Kidney epithelial cell (primary cell): ENCODE data around the gene KRTDAP. TPM values are rescaled to one million over a fixed set of nuclear protein-coding genes. Genes with fewer than 3 reads are reported as not detected.

Source experiments
- DNase-seq: peaks from one replicate; pipeline ENCODE4 v3.0.0-alpha.2; 2010; ENCODE audit warnings: low read depth
- H3K27me3 ChIP-seq: 2 replicates; pipeline ENCODE4 v1.6.0; 2011; ENCODE audit warnings: low read length; ENCODE audit not compliant: control insufficient read depth, insufficient read depth
- H3K36me3 ChIP-seq: 2 replicates; pipeline ENCODE4 v1.5.1; 2011; ENCODE audit warnings: low read length; ENCODE audit not compliant: control insufficient read depth, insufficient read depth
- H3K4me3 ChIP-seq: 2 replicates; pipeline ENCODE4 v1.5.1; 2011; ENCODE audit warnings: low read depth, mild to moderate bottlenecking, control low read depth, low read length
- CTCF ChIP-seq: IDR thresholded peaks from 2 replicates; pipeline ENCODE4 v1.5.1; 2011; ENCODE audit warnings: mild to moderate bottlenecking, moderate library complexity, low read length, control low read depth, inconsistent platforms; ENCODE audit not compliant: insufficient read depth, poor library complexity, severe bottlenecking
- total RNA-seq: library from RNA; depleted of rRNA; stranded (reverse); fragments of >200 nt; gene quantifications from 2 replicates; pipeline ENCODE4 v1.2.3, GENCODE V29; 2015

KRTDAP gene
- total RNA-seq, 1 donor from 2014 or later = not detected

DNA sequence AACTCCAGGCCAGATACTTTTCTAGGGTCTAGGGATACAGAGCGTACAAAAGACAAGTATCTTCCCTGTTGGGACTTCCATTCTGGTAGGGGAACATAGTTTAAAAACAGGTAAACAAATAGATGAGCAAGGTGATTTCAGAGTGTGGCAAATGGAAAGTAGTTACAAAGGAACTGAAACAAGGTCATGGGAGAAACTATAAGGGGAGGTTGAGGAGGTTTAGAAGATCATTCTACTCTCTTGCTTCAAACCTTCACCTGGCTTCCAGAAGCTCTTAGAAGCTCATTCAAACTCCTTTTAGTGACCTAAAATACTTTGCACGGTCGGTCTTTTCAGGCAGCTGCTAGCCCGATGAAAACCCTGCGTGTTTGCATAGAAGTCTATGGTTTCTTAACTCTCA, 33.1 kb downstream of the KRTDAP start:
- Histone ChIP-seq H3K4me3 (no peak overlapping the region), H3K36me3 (no peaks in the 10 kb centered on the region), H3K27me3 (no peaks in the 10 kb centered on the region)
- no peak for TF ChIP-seq CTCF
- DNase-seq = no peak

DNA sequence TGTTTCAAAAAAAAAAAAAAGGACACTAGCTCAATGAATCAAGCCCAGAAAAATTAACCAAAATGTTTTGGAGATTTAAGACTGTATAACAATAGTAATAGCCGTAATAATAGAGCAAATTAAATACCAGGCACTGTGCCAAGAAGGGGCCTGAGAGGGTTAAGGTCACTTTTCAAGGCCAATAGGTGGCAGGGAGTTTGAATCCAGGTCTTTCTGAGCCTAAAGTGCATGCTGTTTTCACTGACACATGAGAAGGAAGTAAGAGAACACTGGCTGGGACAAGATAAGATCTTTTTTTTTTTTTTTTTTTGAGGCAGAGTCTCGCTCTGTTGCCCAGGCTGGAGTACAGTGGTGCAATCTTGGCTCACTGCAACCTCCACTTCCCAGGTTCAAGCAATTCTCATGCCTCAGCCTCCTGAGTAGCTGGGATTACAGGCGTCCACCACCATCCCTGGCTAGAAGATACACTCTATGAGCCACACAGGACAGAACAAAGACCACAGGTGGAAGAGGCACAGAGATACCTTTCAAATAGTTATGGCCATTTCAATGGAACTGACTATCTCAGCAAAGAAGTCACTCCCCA, 34.6 kb downstream of the KRTDAP start:
- Histone ChIP-seq H3K27me3 (no peaks in the 10 kb centered on the region), H3K4me3 (no peak overlapping the region), H3K36me3 (no peaks in the 10 kb centered on the region)
- no peak for TF ChIP-seq CTCF
- DNase-seq = no peak

DNA sequence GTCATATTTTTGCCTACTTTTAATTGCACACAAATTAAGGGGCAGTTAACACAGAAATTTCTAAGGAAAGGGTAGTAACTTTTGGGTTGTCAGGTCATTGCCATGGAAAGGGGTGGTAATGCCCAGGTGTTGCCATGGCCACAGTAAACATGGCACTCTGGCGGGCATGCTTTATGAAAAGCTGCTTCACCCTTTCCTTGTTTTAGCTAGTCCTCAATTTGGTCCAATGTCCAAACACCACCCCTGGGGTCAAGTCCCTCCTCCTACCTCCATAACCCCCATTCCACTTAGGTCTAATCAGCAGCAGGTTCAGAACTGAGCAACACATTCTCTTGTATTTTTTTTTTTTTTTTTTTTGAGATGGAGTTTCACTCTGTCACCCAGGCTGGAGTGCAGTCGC, 35.6 kb downstream of the KRTDAP start:
- no peak for TF ChIP-seq CTCF
- Histone ChIP-seq H3K4me3 (no peak overlapping the region), H3K27me3 (no peaks in the 10 kb centered on the region), H3K36me3 (no peaks in the 10 kb centered on the region)
- DNase-seq = no peak

DNA sequence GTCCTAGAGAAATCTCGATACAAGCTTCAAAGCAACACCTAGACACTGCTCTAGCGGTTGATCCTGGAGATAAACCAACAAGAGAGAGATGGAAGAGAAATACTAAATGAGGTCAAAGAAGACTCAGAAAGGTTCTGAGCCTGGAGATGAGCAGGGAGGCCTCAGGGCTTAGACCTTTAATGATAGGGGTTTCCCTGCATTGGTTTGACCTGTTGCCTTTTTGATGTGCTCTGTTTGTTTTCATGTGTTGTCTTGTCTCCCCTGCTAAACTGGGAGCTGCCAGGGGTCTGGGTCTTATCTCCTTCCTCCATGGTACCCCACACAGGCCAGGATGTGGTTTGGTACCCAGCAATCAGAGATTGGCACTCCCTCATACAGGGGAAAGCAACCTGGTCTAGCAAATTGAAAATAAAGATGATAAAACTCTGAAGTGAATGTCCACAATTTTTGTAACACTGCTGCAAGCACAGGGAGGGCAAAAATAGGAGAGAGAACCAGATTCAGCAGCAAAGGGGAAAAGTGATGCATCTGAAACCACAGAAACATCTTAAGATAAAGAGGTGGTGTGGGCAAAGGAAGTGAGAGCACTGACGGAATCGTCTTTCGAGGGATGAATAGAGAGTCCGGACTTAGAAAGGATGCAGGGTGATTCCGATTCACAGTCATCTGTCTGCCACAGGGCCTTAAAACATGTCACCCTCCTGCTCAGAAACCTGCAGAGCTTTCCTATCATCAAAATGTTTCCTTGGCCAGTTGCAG, 38.7 kb downstream of the KRTDAP start:
- H3K27me3 ChIP-seq = peaks cover 4% of the 10 kb centered on the region
- no peak for TF ChIP-seq CTCF

GRCh38 chr19:35449359-35450043, 40.8 kb downstream of the KRTDAP start:
- no peak overlapping the region for H3K4me3 ChIP-seq
- DNase-seq = no peak
- TF ChIP-seq CTCF = no peak
- H3K36me3 ChIP-seq = no peaks in the 10 kb centered on the region
- H3K27me3 ChIP-seq = peaks cover 4% of the 10 kb centered on the region

More for the DNA sequence above, 38.7 kb downstream of the KRTDAP start:
- no peak for DNase-seq
- Histone ChIP-seq H3K36me3 (no peaks in the 10 kb centered on the region), H3K4me3 (no peak overlapping the region)
